NCI-H1048 (cell line): ENCODE data around the gene AP3B2.
"Not testable (repeated sequence)": the region's sequence is repeated elsewhere in the genome, so short reads cannot be mapped to it uniquely, and the experiment has no call there.

Experiments used
- DNase-seq: peaks from one replicate; lab custom pipeline; 2025; lab: John Stamatoyannopoulos, UW

The AP3B2 gene, protein sequence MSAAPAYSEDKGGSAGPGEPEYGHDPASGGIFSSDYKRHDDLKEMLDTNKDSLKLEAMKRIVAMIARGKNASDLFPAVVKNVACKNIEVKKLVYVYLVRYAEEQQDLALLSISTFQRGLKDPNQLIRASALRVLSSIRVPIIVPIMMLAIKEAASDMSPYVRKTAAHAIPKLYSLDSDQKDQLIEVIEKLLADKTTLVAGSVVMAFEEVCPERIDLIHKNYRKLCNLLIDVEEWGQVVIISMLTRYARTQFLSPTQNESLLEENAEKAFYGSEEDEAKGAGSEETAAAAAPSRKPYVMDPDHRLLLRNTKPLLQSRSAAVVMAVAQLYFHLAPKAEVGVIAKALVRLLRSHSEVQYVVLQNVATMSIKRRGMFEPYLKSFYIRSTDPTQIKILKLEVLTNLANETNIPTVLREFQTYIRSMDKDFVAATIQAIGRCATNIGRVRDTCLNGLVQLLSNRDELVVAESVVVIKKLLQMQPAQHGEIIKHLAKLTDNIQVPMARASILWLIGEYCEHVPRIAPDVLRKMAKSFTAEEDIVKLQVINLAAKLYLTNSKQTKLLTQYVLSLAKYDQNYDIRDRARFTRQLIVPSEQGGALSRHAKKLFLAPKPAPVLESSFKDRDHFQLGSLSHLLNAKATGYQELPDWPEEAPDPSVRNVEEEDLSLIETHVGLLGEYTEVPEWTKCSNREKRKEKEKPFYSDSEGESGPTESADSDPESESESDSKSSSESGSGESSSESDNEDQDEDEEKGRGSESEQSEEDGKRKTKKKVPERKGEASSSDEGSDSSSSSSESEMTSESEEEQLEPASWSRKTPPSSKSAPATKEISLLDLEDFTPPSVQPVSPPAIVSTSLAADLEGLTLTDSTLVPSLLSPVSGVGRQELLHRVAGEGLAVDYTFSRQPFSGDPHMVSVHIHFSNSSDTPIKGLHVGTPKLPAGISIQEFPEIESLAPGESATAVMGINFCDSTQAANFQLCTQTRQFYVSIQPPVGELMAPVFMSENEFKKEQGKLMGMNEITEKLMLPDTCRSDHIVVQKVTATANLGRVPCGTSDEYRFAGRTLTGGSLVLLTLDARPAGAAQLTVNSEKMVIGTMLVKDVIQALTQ

GRCh38 chr15:82709421-82710207, at the start of gene AP3B2:
Gene AP3B2 (minus strand): TSS chr15:82709875. CDS start chr15:82709706, 169 bp downstream.
- DNase-seq, result peak; percentile 36

GRCh38 chr15:82751308-82751707, 41.6 kb upstream of the AP3B2 start:
- no peak for DNase-seq

GRCh38 chr15:82750831-82751180, 41.1 kb upstream of the AP3B2 start:
- no peak for DNase-seq

DNA sequence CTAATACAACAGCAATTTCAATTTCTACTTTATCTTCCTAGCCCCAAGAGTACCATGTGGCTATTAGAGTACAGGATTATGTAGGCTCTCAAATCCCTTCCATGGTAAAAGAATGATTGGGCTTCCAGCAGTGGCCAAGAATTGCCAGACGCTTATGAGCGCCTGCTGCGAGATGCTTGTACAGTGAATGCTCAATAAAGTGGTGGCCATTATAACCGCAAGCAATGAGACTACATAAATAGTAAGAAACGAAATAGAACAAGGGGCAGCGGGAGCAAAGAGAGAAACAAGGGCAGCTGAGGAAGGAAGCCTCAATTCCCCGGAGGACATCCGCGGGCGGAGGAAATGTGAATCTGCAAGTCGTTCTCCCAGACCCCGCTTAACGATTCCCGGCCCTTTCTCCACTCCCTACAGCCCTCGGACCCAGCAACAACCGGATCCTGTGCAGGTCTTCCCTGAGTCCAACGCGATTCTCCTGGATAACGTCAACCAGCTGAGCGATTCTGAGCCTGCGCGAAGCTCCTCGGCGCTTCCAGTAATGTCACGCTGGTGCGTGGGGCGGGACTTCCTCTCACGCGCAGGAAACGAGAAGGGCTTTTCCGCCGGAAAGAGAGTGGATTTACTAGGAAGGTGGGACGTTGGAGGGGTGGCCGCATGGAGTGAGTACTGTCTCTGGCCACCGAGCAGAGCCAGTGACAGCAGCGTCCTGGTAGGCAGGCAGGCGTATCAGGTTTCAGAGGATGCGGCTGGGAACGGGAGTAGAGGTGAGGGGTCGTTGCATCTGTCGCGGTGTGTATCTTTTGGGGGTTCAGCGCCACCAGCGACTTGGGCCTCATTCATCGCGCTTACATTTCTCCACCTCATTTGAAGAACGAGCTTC, 40.5 kb upstream of the AP3B2 start:
- DNase-seq, result peak; percentile 80

GRCh38 chr15:82748315-82748714, 38.6 kb upstream of the AP3B2 start:
- DNase-seq, result no peak

GRCh38 chr15:82743810-82744209, 34.1 kb upstream of the AP3B2 start:
- DNase-seq, result no peak

DNA sequence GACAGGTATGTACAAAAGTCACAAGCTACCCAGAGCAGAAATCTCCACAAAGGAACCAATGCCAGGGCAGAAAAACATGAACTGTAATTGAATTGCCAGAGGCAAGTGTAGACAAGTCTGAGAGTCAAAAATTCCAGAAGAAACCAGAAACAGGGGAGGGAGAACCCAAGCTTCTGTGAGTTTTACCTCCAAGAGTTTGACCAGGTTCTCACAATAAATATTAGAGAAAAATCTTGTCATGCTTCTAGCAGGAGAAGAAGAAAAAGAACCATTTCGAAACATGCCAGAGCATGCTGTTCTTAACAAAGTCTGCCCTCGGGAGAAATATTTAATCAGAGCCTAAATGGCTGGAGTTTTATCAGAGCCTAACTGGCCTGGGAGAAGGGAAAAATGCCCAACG, 32.5 kb upstream of the AP3B2 start:
- DNase-seq, result no peak

DNA sequence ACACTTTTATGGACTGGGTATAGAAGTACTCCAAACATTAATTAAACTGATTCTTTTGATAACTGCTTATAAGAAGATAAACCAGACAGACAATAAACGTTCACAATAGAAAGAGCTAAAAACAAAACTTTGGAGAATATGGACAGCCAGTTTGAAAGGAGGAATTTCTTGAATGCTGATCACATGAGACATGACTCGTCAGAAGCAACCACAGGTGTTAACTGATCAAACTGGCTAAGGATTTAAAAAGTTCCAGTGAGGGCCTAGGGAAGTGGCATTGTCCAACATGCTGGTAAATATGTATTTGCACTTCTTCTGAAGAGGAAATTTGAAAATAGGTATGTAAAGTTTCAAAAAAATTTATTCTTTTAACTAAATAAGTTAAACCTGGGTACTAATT, 29.4 kb upstream of the AP3B2 start:
- DNase-seq, result no peak

DNA sequence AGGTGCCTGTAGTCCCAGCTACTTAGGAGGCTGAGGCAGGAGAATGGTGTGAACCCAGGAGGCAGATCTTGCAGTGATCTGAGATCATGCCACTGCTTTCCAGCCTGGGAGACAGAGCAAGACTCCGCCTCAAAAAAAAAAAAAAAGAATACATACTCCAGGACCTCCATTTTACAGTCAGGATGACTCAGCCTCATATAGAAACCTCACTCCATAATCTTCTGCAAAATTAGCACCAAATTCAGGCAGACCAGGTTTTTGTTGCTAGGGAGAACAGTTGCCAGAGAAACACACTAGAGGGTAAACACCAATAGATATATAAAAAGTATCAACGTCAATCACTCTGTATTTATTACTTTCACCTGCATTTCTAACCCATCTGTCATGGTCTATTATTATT, 28.3 kb upstream of the AP3B2 start:
- no peak for DNase-seq

GRCh38 chr15:82731527-82731926, 21.9 kb upstream of the AP3B2 start:
- DNase-seq, result no peak

DNA sequence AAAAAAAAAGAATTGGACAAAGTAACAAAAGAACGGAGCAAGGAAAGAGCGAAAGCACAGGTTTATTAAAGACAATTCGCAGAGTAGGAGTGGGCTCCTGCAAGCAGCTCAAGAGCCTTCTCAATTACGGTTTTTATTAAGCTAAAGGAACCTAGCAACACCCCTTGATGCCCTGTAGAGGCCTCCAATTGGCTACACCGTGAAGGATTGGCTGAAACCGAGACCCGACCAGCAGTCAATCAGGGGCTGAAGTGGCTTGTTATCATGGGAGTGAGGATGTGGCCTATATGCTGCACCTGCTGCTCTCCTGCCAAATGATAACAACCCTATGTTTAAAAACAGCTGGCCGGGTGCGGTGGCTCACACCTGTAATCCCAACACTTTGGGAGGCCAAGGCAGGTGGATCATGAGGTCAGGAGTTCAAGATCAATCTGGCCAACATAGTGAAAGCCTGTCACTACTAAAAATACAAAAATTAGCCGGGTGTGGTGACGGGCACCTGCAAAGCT, 20.4 kb upstream of the AP3B2 start:
- DNase-seq, result no peak

GRCh38 chr15:82726816-82727215, 17.1 kb upstream of the AP3B2 start:
- DNase-seq, result no peak

DNA sequence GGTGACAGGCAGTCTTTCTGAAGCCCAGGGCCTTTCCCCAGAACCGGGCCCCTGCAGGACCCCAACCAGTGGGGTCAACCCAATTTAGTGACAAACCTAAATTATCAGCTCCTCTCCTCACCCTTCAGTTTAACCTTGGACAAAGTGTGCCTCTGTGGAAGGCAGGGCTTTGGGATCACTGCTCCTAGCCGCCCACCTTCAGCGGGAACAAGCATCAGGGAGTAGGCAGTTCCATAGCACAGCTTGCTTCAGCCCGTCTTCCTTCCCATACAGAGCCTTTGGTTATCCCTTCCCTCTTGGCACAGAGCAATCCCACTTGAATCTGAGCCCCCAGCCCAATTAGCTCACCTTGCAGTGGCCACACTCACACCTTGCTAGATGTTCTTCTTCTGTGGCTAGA, 5.3 kb upstream of the AP3B2 start:
- DNase-seq, result no peak

DNA sequence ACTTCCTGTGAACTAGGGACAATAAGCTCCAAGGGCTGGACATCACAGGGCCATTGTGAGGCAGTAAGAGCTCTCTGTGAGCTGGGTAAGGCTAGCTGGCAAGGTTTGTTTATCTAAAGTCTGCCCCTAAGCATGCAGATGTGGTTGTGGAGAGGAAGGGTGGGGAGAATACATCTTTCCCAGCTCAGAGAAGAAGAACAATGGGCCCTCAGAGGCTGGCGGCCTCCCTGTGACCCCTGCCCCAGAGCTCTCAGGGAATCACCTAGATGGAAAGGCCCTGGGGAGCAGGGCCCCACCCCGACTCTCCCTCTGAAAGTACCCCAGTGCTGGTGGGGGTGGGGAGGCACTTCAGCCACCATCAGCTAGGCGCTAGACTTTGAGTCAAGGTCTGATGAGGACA, 4.3 kb upstream of the AP3B2 start:
- no peak for DNase-seq

DNA sequence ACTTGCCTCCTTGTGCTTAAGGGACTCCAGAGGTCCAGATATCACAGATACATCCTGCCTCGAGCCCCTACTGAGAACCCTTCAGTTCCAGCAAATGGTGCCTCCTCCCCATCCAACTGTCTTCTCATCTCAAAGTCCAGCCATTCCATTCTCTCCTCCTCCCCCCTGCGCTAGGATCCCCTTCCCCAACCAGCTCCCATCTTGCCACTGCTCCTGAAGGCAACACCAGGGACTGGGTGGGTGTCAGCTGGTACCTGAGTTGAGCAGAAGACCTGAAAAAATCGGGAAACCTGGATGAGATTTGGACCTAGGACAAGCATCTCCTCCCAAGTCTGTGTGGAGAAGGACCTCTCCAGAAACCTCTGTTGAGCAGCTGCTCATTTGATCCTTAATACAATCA, 2.4 kb upstream of the AP3B2 start:
- DNase-seq, result no peak

DNA sequence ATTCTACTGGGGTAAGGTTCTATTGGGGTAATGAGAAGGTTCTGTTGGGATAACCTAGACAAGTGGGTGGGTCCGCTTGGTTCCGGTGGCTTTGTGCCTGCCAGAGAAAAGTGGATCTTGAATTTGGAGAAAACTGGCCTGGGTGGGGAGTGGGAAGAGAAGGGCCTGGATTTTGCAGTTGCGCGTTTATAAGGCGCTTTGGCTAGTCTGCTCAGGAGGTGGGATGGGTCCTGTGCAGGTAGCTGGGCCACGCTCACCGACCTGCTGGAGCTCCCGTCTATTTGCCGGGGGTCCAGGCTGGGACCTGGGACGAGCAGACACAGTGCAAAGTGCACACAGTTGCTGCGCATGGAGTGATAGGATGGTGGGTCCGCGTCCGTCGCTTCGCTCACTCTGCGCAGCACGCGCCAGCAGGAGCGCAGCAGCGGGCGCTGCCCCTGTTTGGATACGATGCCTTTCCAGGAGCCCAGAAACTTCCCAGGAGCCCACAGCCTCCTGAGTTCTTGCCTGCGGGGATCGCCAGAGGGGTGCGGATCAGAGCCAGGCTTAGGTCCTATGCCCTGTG, 1.3 kb upstream of the AP3B2 start:
- DNase-seq, result no peak

GRCh38 chr15:82710208-82710555, 507 bp upstream of the AP3B2 start:
- no peak for DNase-seq

- DNase-seq, result no peak
Measured at GRCh38 chr15:82709081-82709420, 624 bp downstream of the AP3B2 start.

DNA sequence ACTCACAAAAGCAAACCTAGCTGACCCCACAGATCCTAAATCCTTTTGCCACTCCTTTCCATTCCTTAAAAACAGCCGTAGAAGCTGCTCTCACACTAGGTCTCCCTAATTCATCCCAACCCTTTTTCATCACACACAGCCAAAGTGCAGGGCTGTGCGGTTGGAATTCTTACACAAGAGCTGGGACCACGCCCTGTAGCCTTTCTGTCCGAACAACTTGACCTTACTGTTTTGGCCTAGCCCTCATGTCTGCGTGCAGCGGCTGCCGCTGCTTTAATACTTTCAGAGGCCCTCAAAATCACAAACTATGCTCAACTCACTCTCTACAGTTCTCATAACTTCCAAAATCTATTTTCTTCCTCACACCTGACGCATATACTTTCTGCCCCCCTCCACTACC, 3.8 kb downstream of the AP3B2 start:
- not testable (repeated sequence) for DNase-seq

GRCh38 chr15:82699726-82700125, 9.9 kb downstream of the AP3B2 start:
- no peak for DNase-seq
